ENCODE results near the gene KRTAP9-9.

DNA sequence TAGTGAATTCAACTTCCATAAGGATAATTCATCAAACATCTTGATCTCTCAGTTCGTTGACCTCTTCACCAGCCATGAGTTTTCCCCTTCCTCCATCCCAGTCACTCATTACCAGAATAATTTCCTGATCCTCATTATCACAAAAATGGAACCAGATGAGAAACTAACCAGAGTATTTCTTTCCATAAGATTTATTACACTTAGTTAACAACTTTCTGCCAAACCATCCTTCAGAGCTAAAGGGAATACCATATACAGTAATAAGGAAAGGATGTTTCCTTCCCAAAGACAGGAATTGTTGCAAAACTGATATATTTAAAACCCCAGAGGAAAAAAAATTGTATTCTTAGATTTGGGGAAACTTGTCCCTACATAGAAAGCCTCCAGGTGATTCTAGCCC is 38.8 kb downstream of the KRTAP9-9 start:
- TF ChIP-seq, protein P1, sequence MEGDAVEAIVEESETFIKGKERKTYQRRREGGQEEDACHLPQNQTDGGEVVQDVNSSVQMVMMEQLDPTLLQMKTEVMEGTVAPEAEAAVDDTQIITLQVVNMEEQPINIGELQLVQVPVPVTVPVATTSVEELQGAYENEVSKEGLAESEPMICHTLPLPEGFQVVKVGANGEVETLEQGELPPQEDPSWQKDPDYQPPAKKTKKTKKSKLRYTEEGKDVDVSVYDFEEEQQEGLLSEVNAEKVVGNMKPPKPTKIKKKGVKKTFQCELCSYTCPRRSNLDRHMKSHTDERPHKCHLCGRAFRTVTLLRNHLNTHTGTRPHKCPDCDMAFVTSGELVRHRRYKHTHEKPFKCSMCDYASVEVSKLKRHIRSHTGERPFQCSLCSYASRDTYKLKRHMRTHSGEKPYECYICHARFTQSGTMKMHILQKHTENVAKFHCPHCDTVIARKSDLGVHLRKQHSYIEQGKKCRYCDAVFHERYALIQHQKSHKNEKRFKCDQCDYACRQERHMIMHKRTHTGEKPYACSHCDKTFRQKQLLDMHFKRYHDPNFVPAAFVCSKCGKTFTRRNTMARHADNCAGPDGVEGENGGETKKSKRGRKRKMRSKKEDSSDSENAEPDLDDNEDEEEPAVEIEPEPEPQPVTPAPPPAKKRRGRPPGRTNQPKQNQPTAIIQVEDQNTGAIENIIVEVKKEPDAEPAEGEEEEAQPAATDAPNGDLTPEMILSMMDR (IDR thresholded peaks at IDR 0.05; ENCODE audit: poor library complexity, severe bottlenecking) = no peak
- no peak for TF ChIP-seq EZH2 (IDR thresholded peaks at IDR 0.05; ENCODE audit: borderline replicate concordance, insufficient read depth, low read length, poor library complexity, severe bottlenecking)
- no peak for TF ChIP-seq RAD21 (conservative IDR thresholded peaks at IDR 0.05)
- TF ChIP-seq, protein P2, sequence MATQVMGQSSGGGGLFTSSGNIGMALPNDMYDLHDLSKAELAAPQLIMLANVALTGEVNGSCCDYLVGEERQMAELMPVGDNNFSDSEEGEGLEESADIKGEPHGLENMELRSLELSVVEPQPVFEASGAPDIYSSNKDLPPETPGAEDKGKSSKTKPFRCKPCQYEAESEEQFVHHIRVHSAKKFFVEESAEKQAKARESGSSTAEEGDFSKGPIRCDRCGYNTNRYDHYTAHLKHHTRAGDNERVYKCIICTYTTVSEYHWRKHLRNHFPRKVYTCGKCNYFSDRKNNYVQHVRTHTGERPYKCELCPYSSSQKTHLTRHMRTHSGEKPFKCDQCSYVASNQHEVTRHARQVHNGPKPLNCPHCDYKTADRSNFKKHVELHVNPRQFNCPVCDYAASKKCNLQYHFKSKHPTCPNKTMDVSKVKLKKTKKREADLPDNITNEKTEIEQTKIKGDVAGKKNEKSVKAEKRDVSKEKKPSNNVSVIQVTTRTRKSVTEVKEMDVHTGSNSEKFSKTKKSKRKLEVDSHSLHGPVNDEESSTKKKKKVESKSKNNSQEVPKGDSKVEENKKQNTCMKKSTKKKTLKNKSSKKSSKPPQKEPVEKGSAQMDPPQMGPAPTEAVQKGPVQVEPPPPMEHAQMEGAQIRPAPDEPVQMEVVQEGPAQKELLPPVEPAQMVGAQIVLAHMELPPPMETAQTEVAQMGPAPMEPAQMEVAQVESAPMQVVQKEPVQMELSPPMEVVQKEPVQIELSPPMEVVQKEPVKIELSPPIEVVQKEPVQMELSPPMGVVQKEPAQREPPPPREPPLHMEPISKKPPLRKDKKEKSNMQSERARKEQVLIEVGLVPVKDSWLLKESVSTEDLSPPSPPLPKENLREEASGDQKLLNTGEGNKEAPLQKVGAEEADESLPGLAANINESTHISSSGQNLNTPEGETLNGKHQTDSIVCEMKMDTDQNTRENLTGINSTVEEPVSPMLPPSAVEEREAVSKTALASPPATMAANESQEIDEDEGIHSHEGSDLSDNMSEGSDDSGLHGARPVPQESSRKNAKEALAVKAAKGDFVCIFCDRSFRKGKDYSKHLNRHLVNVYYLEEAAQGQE (IDR thresholded peaks at IDR 0.05; ENCODE audit: borderline replicate concordance) = no peak
- TF ChIP-seq POLR2AphosphoS5 (IDR thresholded peaks at IDR 0.05) = no peak
- TF ChIP-seq TAF1 (IDR thresholded peaks at IDR 0.05; ENCODE audit: low read depth) = no peak
- TF ChIP-seq EP300 (conservative IDR thresholded peaks at IDR 0.05; ENCODE audit: poor library complexity, severe bottlenecking) = no peak
- no peak for TF ChIP-seq MXI1 (conservative IDR thresholded peaks at IDR 0.05; ENCODE audit: poor library complexity, severe bottlenecking)
- no peak for TF ChIP-seq SMC3 (conservative IDR thresholded peaks at IDR 0.05; ENCODE audit: poor library complexity)
